Common myeloid progenitor, CD34-positive (primary cell): ENCODE results near the gene SMYD1.

Source experiments
- CTCF ChIA-PET: fragments of 350-600 bp; sonication (Branson Sonifier 250); formaldehyde crosslinking; loops from one replicate; lab custom pipeline; 2021; ENCODE audit warnings: antibody characterized with exemption; lab: Charles Lee
- POLR2A ChIA-PET: fragments of 350-600 bp; sonication (Branson Sonifier 250); formaldehyde crosslinking; loops from one replicate; lab custom pipeline; 2021; ENCODE audit warnings: antibody characterized with exemption; lab: Charles Lee
- DNase-seq, 3 donors: peaks; one replicate each; pipeline versions ENCODE4 v3.0.0 to v3.0.0-alpha.2; 2013
- H3K27ac ChIP-seq, 2 experiments: 1 replicate in 1 of 2; 2 replicates in 1 of 2; pipeline ENCODE4 v1.7.0; 2013; ENCODE audit warnings: inconsistent platforms in 2 of 2, low read length in 2 of 2, mild to moderate bottlenecking in 2 of 2, low read depth in 1 of 2, moderate library complexity in 1 of 2; ENCODE audit not compliant: severe bottlenecking in 2 of 2, insufficient read depth in 1 of 2, poor library complexity in 1 of 2
- H3K27me3 ChIP-seq, 5 experiments: replicated peaks in 2 of 5; 1 replicate in 3 of 5; 2 replicates in 2 of 5; pipeline versions ENCODE4 v1.6.1 to v1.7.0; 2013; ENCODE audit warnings: low read length in 4 of 5, mild to moderate bottlenecking in 2 of 5, moderate library complexity in 2 of 5, inconsistent platforms in 1 of 5; ENCODE audit not compliant: insufficient read depth in 5 of 5, control insufficient read depth in 4 of 5
- H3K36me3 ChIP-seq, 4 experiments: 1 replicate in 2 of 4; 2 replicates in 2 of 4; pipeline versions ENCODE4 v1.6.1 to v1.7.0; 2013; ENCODE audit warnings: low read length in 3 of 4, control low read depth in 1 of 4, mild to moderate bottlenecking in 1 of 4; ENCODE audit not compliant: control insufficient read depth in 4 of 4, insufficient read depth in 4 of 4
- H3K4me1 ChIP-seq, 4 experiments: 1 replicate in 3 of 4; 2 replicates in 1 of 4; pipeline versions ENCODE4 v1.6.1 to v1.7.1; 2013; ENCODE audit warnings: low read length in 3 of 4, mild to moderate bottlenecking in 3 of 4, control low read depth in 1 of 4, inconsistent platforms in 1 of 4, moderate library complexity in 1 of 4; ENCODE audit not compliant: control insufficient read depth in 4 of 4, insufficient read depth in 4 of 4; ENCODE audit errors: control extremely low read depth in 1 of 4
- H3K4me3 ChIP-seq, 7 experiments: 1 replicate in 4 of 7; 2 replicates in 3 of 7; pipeline versions ENCODE4 v1.5.1 to v1.7.0; 2013; ENCODE audit warnings: mild to moderate bottlenecking in 7 of 7, low read length in 6 of 7, moderate library complexity in 6 of 7, inconsistent platforms in 2 of 7, low read depth in 2 of 7, control low read depth in 1 of 7; ENCODE audit not compliant: insufficient read depth in 4 of 7, control insufficient read depth in 1 of 7; ENCODE audit errors: extremely low read depth in 1 of 7
- H3K9me3 ChIP-seq, 5 experiments: 1 replicate in 4 of 5; 2 replicates in 1 of 5; pipeline versions ENCODE4 v1.6.1 to v1.7.1; 2013; ENCODE audit warnings: low read length in 4 of 5, mild to moderate bottlenecking in 2 of 5, inconsistent platforms in 1 of 5, low read depth in 1 of 5, moderate library complexity in 1 of 5; ENCODE audit not compliant: control insufficient read depth in 4 of 5, insufficient read depth in 2 of 5; ENCODE audit errors: control extremely low read depth in 1 of 5
- WGBS: methylation state at CpG from one replicate; pipeline ENCODE4 v1.1.5; 2013; ENCODE audit not compliant: insufficient coverage; 5-methylcytosine and 5-hydroxymethylcytosine counted together

The SMYD1 gene

DNA sequence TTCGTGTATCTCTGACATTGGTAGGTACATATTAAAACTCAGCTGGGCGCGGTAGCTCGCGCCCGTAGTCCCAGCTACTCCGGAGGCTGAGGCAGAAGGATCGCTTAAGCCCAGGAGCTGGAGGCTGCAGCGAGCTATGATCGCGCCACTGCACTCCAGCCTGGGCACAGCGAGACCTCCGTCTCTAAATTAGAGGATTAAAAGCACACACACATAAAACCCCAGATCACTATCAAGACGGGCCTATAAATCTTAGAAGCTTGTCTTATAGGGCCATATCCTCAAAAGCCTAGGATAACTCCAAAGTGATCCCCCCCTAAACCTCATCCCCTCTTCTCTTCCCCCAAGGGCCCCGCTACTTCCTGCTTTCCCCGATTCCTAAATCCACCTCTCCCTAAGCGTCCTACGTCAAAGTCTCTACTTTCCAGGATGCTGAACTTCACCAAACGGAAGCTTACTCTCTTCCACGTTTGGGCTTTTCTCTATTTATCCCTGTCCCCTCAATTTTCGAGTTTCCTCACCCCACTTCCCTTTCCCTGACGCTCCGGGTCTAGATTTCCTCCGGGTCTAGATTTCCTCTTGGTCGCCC lies 12.7 kb upstream of the SMYD1 start:
- H3K4me3 ChIP-seq = peak overlapping the region; percentile 89 to 98 (median 93)
- POLR2A ChIA-PET = interaction anchor here (0.6 to 2.3 kb wide), 2 partner anchors 38 to 638 kb away, joined by 3 to 13 read pairs; partner anchors contain the start of gene RNU2-63P
- H3K27me3 ChIP-seq = no peaks in the 10 kb centered on the region
- CTCF ChIA-PET = interaction anchor here (1.1 to 1.5 kb wide), 3 partner anchors 15 to 38 kb away, joined by 3 to 6 read pairs (median 3); partner anchors contain the start of gene RNU2-63P
- H3K27ac ChIP-seq = peak overlapping the region; percentile 91 to 94
- peak in 1 of 3 donors; percentile 46 for DNase-seq
- peaks cover 0 to 4% (median 1%) of the 10 kb centered on the region in 4 experiments for H3K36me3 ChIP-seq
- peaks cover 22 to 37% (median 32%) of the 10 kb centered on the region in 4 experiments for H3K4me1 ChIP-seq
- WGBS = 33% methylated on average over 24 of the region's 25 CpGs
- H3K9me3 ChIP-seq = no peaks in the 10 kb centered on the region

DNA sequence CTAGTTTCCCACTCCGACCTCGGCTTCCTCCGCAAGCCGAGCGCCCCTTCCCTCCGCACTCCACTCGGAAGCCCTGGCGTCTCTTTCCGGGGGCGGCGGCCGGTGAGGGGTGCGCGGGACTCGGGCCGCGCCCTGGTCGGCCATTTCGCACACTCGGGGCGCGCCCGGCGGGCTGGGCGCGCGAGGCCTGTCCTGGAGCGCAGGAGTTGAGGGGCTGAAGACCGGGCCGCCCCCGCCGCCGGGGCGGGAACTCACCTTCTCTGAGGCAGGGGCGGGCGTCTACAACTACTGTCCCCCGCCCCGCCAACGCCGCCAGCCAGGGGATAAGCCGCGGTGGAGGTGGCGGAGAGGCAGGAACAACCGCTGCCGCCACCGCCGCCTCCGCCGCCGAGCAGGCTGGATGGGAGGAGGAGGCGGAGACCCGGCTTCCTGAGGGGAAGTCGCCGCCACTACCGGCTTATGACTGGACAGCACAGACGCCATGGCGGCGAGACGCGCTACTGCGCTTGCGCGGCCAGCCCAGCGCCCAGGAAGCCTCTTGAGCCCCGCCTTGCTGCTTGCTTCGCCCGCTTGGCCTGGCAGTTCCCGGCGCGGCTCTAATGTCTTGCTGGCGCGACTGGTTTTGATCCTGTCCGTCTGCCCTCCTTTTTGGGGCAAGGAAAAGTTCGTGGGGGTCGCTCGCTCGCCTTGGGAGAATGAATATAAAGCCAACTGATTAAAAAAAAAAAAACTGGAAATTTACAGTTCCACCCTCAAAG lies 12.1 kb upstream of the SMYD1 start, which contains the start of gene KRCC1:
TSS of gene KRCC1 (minus strand) at position 413 of the 758 bp plus-strand sequence. CDS start 27,220 bp downstream, outside the sequence.
- CTCF ChIA-PET = interaction anchor here (1.2 to 1.5 kb wide), 3 partner anchors 15 to 105 kb away, joined by 3 to 6 read pairs (median 4); no protein-coding TSS in a partner anchor
- 0% methylated on average over 59 of the region's 77 CpGs for WGBS

DNA sequence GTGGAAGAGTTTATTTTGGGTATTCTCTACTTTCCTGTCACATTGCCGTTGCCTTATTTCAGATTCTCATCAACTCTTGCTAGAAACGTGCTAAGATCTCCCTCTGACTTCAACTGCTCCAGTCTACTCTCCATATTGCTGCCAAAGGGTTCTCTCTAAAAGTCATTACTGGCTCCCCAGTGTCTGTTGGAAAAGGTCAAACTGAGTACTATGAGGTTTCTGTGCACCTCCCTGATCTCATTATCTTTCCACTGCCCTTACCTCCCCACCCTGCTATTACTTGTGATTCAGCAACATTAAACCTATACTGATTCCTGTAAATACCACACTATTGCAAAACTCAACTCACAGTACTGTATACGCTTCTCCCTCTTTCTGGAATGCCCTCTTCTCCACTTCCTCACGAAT lies 10.2 kb upstream of the SMYD1 start:
- H3K27me3 ChIP-seq = no peaks in the 10 kb centered on the region
- H3K27ac ChIP-seq = peak overlapping the region in 1 of 2 experiments; percentile 27
- 80% methylated on average over 1 of the region's 4 CpGs for WGBS
- ChIA-PET CTCF (no interaction called here), POLR2A (no interaction called here)
- peaks cover 26 to 45% (median 29%) of the 10 kb centered on the region in 4 experiments for H3K4me1 ChIP-seq
- peaks cover 0 to 2% (median under 1%) of the 10 kb centered on the region in 4 experiments for H3K36me3 ChIP-seq
- no peak overlapping the region for H3K4me3 ChIP-seq
- H3K9me3 ChIP-seq = no peaks in the 10 kb centered on the region
- no peak for DNase-seq

More for the DNA sequence above, 12.1 kb upstream of the SMYD1 start, which contains the start of gene KRCC1:
- Histone ChIP-seq H3K36me3 (peaks cover 0 to 4% (median 1%) of the 10 kb centered on the region in 4 experiments), H3K27ac (peak within 1 kb of the TSS; percentile 91 to 94), H3K9me3 (no peaks in the 10 kb centered on the region), H3K4me1 (peaks cover 22 to 37% (median 32%) of the 10 kb centered on the region in 4 experiments), H3K4me3 (peak within 1 kb of the TSS; percentile 89 to 98 (median 93)), H3K27me3 (no peaks in the 10 kb centered on the region)
- DNase-seq = peak; percentile 95 to 96 (median 96)
- POLR2A ChIA-PET = interaction anchor here (2.3 kb wide), 1 partner anchor 39 kb away, joined by 13 read pairs; the partner anchor contains the start of gene RNU2-63P

DNA sequence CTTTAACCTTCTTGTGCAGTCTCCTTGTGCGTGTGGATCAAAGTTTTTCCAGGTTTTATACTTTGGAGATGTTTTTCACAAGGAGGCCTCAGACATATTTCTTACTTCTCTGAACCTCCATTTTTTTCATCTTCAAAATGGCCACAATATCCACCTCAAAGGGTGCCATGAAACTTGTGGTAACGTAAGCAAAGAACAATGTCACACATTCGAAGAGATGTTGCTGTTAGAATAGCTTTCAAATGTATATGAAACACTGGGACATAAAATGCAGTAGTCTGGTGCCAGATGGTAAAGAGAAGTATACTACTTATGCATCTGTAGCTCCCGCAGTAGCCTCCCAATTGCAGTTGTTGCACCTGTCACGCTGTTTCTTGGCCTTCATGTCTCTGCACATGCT lies 9.4 kb upstream of the SMYD1 start:
- ChIA-PET CTCF (interaction anchor here (4.3 to 4.9 kb wide), 2 partner anchors 19 to 103 kb away, joined by 21 to 63 read pairs; no protein-coding TSS in a partner anchor), POLR2A (no interaction called here)
- Histone ChIP-seq H3K27ac (no peak overlapping the region), H3K4me1 (peaks cover 19 to 43% (median 28%) of the 10 kb centered on the region in 4 experiments), H3K36me3 (peaks cover 0 to under 1% (median 0%) of the 10 kb centered on the region in 4 experiments), H3K27me3 (no peaks in the 10 kb centered on the region), H3K4me3 (no peak overlapping the region), H3K9me3 (no peaks in the 10 kb centered on the region)
- DNase-seq = no peak
- 97% methylated on average over 4 of the region's 5 CpGs for WGBS

DNA sequence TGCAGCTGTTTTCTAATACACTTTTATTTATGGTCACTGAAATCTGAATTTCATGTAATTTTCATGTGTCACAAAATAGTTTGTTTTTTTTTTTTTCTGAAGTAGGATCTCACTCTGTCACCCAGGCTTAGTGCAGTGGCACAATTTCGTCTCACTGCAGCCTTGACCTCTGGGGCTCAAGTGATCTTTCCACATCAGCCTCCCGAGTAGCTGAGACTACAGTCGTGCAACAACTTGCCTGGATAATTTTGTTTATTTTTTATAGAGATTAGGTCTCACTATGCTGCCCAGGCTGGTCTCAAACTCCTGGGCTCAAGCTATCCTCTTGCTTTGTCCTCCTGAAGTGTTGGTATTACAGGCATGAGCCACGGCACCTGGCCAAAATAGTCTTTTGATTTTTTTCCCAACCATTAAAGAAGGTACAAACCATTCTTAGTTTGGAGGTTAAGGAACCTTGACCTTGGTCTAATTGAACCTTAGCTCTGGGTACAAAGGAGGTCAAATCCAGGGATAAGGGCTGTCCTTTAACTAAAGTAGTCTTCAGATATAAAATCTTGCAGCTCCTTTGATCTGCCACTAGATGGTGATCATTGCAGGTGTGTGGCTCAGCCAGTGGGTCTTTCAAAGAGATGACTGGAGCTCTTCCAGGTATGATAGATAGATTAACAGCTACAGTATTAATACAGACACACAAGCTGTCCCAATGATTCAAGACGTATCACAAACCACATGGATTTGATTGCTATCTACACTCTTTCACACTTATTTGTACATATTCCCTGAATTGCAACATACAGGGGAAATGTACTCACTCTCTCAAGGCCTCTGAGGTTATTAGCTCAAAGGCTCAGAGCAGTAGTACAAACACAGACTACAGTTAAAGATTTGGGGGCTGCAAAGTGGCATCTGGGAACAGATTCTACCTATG lies 7.4 kb upstream of the SMYD1 start:
- 54% methylated on average over 2 of the region's 5 CpGs for WGBS
- peak; percentile 29 to 55 (median 52) for DNase-seq
- Histone ChIP-seq H3K4me3 (no peak overlapping the region), H3K9me3 (no peaks in the 10 kb centered on the region), H3K4me1 (peaks cover 5 to 24% (median 10%) of the 10 kb centered on the region in 4 experiments), H3K27me3 (no peaks in the 10 kb centered on the region), H3K27ac (no peak overlapping the region), H3K36me3 (no peaks in the 10 kb centered on the region)
- CTCF ChIA-PET = interaction anchor here (0.5 to 4.9 kb wide), 31 partner anchors 9 to 134 kb away, joined by 3 to 63 read pairs (median 4); no protein-coding TSS in a partner anchor
- POLR2A ChIA-PET = no interaction called here

DNA sequence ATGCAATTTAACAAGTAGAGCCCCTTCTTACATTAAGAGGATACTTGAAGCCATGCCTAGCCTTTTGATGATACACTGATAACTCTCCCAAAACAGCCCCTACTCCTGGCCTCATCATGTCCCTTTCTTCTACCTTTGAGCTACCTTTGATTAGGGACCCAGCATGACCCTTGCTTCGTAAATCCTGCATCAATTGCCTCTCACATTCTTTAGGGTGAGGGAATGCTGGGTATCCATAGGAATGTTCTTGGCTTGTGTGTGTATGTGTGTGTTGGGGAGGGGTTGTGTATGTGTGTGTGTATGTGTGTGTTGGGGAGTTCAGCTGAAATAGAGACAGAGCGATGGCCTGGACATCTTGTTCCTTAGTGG lies 6.7 kb upstream of the SMYD1 start:
- Histone ChIP-seq H3K27me3 (no peaks in the 10 kb centered on the region), H3K36me3 (no peaks in the 10 kb centered on the region), H3K9me3 (no peaks in the 10 kb centered on the region), H3K27ac (no peak overlapping the region), H3K4me1 (peaks cover 5 to 23% (median 9%) of the 10 kb centered on the region in 4 experiments), H3K4me3 (no peak overlapping the region)
- DNase-seq = no peak
- ChIA-PET CTCF (interaction anchor here (0.7 to 4.9 kb wide), 27 partner anchors 8 to 133 kb away, joined by 3 to 63 read pairs (median 4); no protein-coding TSS in a partner anchor), POLR2A (interaction anchor here (0.6 kb wide), 1 partner anchor 16 kb away, joined by 4 read pairs; no protein-coding TSS in a partner anchor)
- no CpG with 5 or more reads among the region's 2 CpGs for WGBS
